ENCODE results near the gene PLA2G2A. TPM values are rescaled to one million over a fixed set of nuclear protein-coding genes. Genes with fewer than 3 reads are reported as not detected.
A peak's percentile ranks its signal among the peaks of the same experiment; 100 is the strongest.

PLA2G2A gene
- total RNA-seq, 2 experiments from 2014 or later = not detected

GRCh38 chr1:19981507-19982312 is 2.3 kb upstream of the PLA2G2A start:
- Mint-ChIP-seq H3K27me3 (peaks cover 11% of the 10 kb centered on the region), H3K27ac (no peak overlapping the region), H3K9me3 (no peaks in the 10 kb centered on the region), H3K36me3 (ENCODE audit: low read depth) (no peaks in the 10 kb centered on the region), H3K4me1 (peaks cover 2% of the 10 kb centered on the region), H3K4me3 (no peak overlapping the region)
- CTCF ChIA-PET = interaction anchor here (0.7 kb wide), 2 partner anchors 287 to 625 kb away, joined by 3 read pairs; no protein-coding TSS in a partner anchor
- POLR2A ChIA-PET = no interaction called here
- DNase-seq = no peak

- Mint-ChIP-seq H3K4me3 (no peak overlapping the region), H3K36me3 (ENCODE audit: low read depth) (no peaks in the 10 kb centered on the region), H3K9me3 (no peaks in the 10 kb centered on the region), H3K4me1 (peaks cover 2% of the 10 kb centered on the region), H3K27ac (no peak overlapping the region), H3K27me3 (peaks cover 8% of the 10 kb centered on the region)
- ChIA-PET CTCF (no interaction called here), POLR2A (no interaction called here)
- DNase-seq = no peak
Measured at GRCh38 chr1:19981170-19981506, 1.7 kb upstream of the PLA2G2A start.

- peaks cover 8% of the 10 kb centered on the region for H3K27me3 Mint-ChIP-seq
- peaks cover 2% of the 10 kb centered on the region for H3K4me1 Mint-ChIP-seq
- no peak overlapping the region for H3K4me3 Mint-ChIP-seq
- H3K9me3 Mint-ChIP-seq = no peaks in the 10 kb centered on the region
- H3K27ac Mint-ChIP-seq = no peak overlapping the region
- CTCF ChIA-PET = no interaction called here
- POLR2A ChIA-PET = no interaction called here
- DNase-seq = no peak
- H3K36me3 Mint-ChIP-seq (ENCODE audit: low read depth) = no peaks in the 10 kb centered on the region
Measured at GRCh38 chr1:19980314-19980713, 896 bp upstream of the PLA2G2A start.

- Mint-ChIP-seq H3K27ac (no peak overlapping the region), H3K27me3 (peaks cover 8% of the 10 kb centered on the region), H3K4me3 (no peak overlapping the region), H3K4me1 (peaks cover 2% of the 10 kb centered on the region), H3K36me3 (ENCODE audit: low read depth) (no peaks in the 10 kb centered on the region), H3K9me3 (no peaks in the 10 kb centered on the region)
- no peak for DNase-seq
- ChIA-PET POLR2A (no interaction called here), CTCF (no interaction called here)
Measured at GRCh38 chr1:19978143-19978542, 1.3 kb downstream of the PLA2G2A start.

- H3K4me1 Mint-ChIP-seq = no peaks in the 10 kb centered on the region
- peaks cover 2% of the 10 kb centered on the region for H3K27me3 Mint-ChIP-seq
- ChIA-PET CTCF (no interaction called here), POLR2A (no interaction called here)
- no peak for DNase-seq
- H3K4me3 Mint-ChIP-seq = no peak overlapping the region
- no peak overlapping the region for H3K27ac Mint-ChIP-seq
- H3K9me3 Mint-ChIP-seq = no peaks in the 10 kb centered on the region
- no peaks in the 10 kb centered on the region for H3K36me3 Mint-ChIP-seq (ENCODE audit: low read depth)
Measured at GRCh38 chr1:19976317-19977003, 3.0 kb downstream of the PLA2G2A start.

GRCh38 chr1:19975423-19976193 is 3.8 kb downstream of the PLA2G2A start:
- H3K4me3 Mint-ChIP-seq = no peak overlapping the region
- no peaks in the 10 kb centered on the region for H3K9me3 Mint-ChIP-seq
- peak; percentile 8 for DNase-seq
- ChIA-PET POLR2A (no interaction called here), CTCF (interaction anchor here (1.0 to 1.9 kb wide), 2 partner anchors 11 to 177 kb away, joined by 3 to 11 read pairs; no protein-coding TSS in a partner anchor)
- H3K4me1 Mint-ChIP-seq = no peaks in the 10 kb centered on the region
- H3K27me3 Mint-ChIP-seq = peaks cover 2% of the 10 kb centered on the region
- H3K36me3 Mint-ChIP-seq (ENCODE audit: low read depth) = no peaks in the 10 kb centered on the region
- no peak overlapping the region for H3K27ac Mint-ChIP-seq

GRCh38 chr1:19974822-19975416 is 4.5 kb downstream of the PLA2G2A start:
- no peaks in the 10 kb centered on the region for H3K36me3 Mint-ChIP-seq (ENCODE audit: low read depth)
- H3K9me3 Mint-ChIP-seq = no peaks in the 10 kb centered on the region
- CTCF ChIA-PET = interaction anchor here (1.0 to 1.9 kb wide), 2 partner anchors 11 to 177 kb away, joined by 3 to 11 read pairs; no protein-coding TSS in a partner anchor
- H3K27ac Mint-ChIP-seq = no peak overlapping the region
- no peaks in the 10 kb centered on the region for H3K4me1 Mint-ChIP-seq
- no peak overlapping the region for H3K4me3 Mint-ChIP-seq
- peaks cover 7% of the 10 kb centered on the region for H3K27me3 Mint-ChIP-seq
- POLR2A ChIA-PET = no interaction called here
- DNase-seq = peak; percentile 19

GRCh38 chr1:19973616-19974015 is 5.8 kb downstream of the PLA2G2A start:
- Mint-ChIP-seq H3K4me3 (no peak overlapping the region), H3K27me3 (peaks cover 9% of the 10 kb centered on the region)

GRCh38 chr1:19971664-19972063 is 7.8 kb downstream of the PLA2G2A start:
- Mint-ChIP-seq H3K27me3 (peaks cover 17% of the 10 kb centered on the region), H3K36me3 (ENCODE audit: low read depth) (no peaks in the 10 kb centered on the region), H3K9me3 (no peaks in the 10 kb centered on the region), H3K4me3 (no peak overlapping the region), H3K27ac (no peak overlapping the region), H3K4me1 (no peaks in the 10 kb centered on the region)
- ChIA-PET POLR2A (no interaction called here), CTCF (no interaction called here)
- no peak for DNase-seq

More at GRCh38 chr1:19973616-19974015, 5.8 kb downstream of the PLA2G2A start:
- no peak overlapping the region for H3K27ac Mint-ChIP-seq
- ChIA-PET POLR2A (no interaction called here), CTCF (no interaction called here)
- no peaks in the 10 kb centered on the region for H3K9me3 Mint-ChIP-seq
- DNase-seq = no peak
- no peaks in the 10 kb centered on the region for H3K36me3 Mint-ChIP-seq (ENCODE audit: low read depth)
- no peaks in the 10 kb centered on the region for H3K4me1 Mint-ChIP-seq

- Mint-ChIP-seq H3K27ac (no peak overlapping the region), H3K9me3 (no peaks in the 10 kb centered on the region), H3K4me1 (no peaks in the 10 kb centered on the region), H3K4me3 (no peak overlapping the region), H3K27me3 (peaks cover 20% of the 10 kb centered on the region), H3K36me3 (ENCODE audit: low read depth) (no peaks in the 10 kb centered on the region)
- ChIA-PET POLR2A (no interaction called here), CTCF (no interaction called here)
- DNase-seq = peak; percentile 4
Measured at GRCh38 chr1:19969898-19970660, 9.3 kb downstream of the PLA2G2A start.

- H3K27me3 Mint-ChIP-seq = peaks cover 32% of the 10 kb centered on the region
- H3K27ac Mint-ChIP-seq = no peak overlapping the region
- no peaks in the 10 kb centered on the region for H3K9me3 Mint-ChIP-seq
- no peak overlapping the region for H3K4me3 Mint-ChIP-seq
- H3K4me1 Mint-ChIP-seq = no peaks in the 10 kb centered on the region
- ChIA-PET CTCF (no interaction called here), POLR2A (no interaction called here)
- no peaks in the 10 kb centered on the region for H3K36me3 Mint-ChIP-seq (ENCODE audit: low read depth)
- DNase-seq = no peak
Measured at GRCh38 chr1:19967808-19968207, 11.6 kb downstream of the PLA2G2A start.

- Mint-ChIP-seq H3K36me3 (ENCODE audit: low read depth) (no peaks in the 10 kb centered on the region), H3K27me3 (peaks cover 31% of the 10 kb centered on the region), H3K9me3 (no peaks in the 10 kb centered on the region), H3K4me1 (no peaks in the 10 kb centered on the region), H3K27ac (no peak overlapping the region), H3K4me3 (no peak overlapping the region)
- ChIA-PET POLR2A (no interaction called here), CTCF (no interaction called here)
- no peak for DNase-seq
Measured at GRCh38 chr1:19964542-19964941, 14.9 kb downstream of the PLA2G2A start.
